ENCODE data around the gene ZNF341.

The ZNF341 gene

DNA sequence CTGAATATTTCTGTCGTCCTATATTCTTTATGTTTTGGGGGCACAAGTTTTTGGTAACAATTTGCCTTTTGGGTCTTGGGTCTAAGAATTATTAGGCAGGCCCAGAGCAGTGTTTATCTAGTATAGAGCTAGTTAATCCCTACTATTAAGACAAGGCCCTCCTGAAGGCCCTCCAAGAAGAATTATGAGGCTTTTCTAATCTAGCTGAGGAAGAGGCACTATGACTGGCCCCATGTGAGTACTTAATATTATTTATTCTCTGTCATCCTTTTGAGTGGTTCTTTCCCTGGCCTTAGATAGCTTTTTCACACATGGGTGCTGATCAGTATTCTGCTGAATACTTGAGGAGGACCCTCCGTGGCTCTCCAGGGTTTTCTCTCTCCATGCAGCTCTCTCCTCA is 104.5 kb downstream of the ZNF341 start:
- Histone ChIP-seq H3K9ac (ENCODE audit: low read length in 2 of 2) (no peak overlapping the region), H3K36me3 (ENCODE audit: control insufficient read depth in 2 of 2, insufficient read depth in 2 of 2, low read length in 2 of 2) (no peaks in the 10 kb centered on the region), H3K27ac (ENCODE audit: low read length) (no peak overlapping the region), H3K4me1 (ENCODE audit: control insufficient read depth, insufficient read depth, low read length) (peaks cover 66% of the 10 kb centered on the region), H3K27me3 (ENCODE audit: control insufficient read depth in 1 of 2, insufficient read depth in 2 of 2, low read length in 2 of 2) (no peaks in the 10 kb centered on the region), H3K4me3 (ENCODE audit: low read length in 2 of 2) (no peak overlapping the region), H3K9me3 (ENCODE audit: control insufficient read depth in 2 of 2, low read length in 2 of 2) (no peaks in the 10 kb centered on the region)

DNA sequence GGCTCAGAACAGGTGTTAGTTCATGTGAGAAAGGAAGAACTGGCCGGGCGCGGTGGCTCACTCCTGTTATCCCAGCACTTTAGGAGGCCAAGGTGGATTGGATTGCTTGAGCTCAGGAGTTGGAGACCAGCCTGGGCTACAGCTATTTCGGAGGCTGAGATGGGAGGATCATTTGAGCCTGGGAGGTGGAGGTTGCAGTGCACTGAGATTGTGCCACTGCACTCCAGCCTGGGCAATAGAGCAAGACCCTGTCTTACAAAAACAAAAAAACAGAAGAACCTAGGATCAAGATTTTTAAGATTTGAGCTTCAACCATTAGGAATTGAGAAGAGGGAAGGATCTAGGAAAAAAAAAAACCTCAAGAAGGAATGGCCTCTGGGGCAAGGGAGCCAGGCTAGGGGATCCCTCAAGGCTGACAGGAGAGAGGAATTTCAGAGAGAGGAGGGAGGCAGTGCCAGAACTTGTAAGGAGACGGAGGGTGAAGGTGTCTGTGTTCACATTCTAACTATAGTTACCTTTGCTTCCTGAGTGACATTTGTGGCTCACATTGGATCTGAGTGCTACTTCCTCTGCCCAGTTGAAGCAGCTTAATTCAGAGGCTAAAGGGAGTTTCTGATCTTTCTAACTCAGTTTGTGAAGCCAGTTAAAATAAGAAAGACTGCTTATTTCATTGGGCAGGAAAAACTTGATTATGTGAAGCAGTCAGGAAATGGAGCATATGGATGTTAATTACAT is 105.5 kb downstream of the ZNF341 start:
- H3K27me3 ChIP-seq (ENCODE audit: control insufficient read depth in 1 of 2, insufficient read depth in 2 of 2, low read length in 2 of 2): no peaks in the 10 kb centered on the region
- H3K36me3 ChIP-seq (ENCODE audit: control insufficient read depth in 2 of 2, insufficient read depth in 2 of 2, low read length in 2 of 2): no peaks in the 10 kb centered on the region
- H3K4me3 ChIP-seq (ENCODE audit: low read length in 2 of 2): no peak overlapping the region
- H3K4me1 ChIP-seq (ENCODE audit: control insufficient read depth, insufficient read depth, low read length): peaks cover 69% of the 10 kb centered on the region
- no peak overlapping the region for H3K9ac ChIP-seq (ENCODE audit: low read length in 2 of 2)
- H3K9me3 ChIP-seq (ENCODE audit: control insufficient read depth in 2 of 2, low read length in 2 of 2): no peaks in the 10 kb centered on the region
- no peak overlapping the region for H3K27ac ChIP-seq (ENCODE audit: low read length)

DNA sequence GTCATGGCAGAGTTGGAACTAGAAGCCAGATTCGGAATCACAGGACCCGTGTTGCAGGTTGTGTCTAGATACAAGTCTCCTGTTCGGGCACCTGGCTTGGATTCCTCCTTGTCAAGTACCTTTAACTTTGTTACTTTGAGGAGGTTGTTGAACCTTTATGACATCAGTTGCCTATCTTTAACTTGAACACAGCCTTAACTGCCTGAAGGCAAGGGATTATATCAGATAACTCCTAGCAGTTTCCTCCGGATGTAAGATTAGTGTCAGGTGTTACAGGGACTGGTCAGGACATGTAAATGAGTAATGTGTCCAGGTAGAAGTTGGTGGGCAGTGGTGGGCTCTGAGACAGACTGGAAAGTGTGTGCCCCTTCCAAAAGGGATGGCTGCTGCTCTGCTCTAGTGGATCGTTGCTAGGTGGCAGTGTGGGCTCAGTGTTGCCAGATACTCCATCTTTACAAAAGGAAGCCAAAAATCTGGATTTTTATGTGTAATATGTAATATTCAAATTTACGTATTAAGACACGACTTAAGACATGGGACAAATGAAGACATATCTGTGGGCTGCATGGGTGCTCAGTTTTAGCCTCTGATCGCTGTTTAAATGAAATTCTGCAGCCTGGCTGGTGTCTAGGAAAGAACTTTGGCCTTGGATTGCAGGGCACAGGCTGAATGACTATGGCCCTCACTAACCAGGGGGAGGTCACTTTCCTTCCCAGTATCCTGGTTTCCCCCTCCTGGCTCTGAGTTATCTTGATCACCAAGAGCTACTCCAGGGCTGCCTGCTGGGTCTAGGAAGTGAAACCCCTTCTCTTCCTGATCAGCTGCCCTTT is 106.5 kb downstream of the ZNF341 start:
- H3K9me3 ChIP-seq (ENCODE audit: control insufficient read depth in 2 of 2, low read length in 2 of 2): no peaks in the 10 kb centered on the region
- H3K9ac ChIP-seq (ENCODE audit: low read length in 2 of 2): no peak overlapping the region
- peaks cover 67% of the 10 kb centered on the region for H3K4me1 ChIP-seq (ENCODE audit: control insufficient read depth, insufficient read depth, low read length)
- H3K27ac ChIP-seq (ENCODE audit: low read length): no peak overlapping the region
- H3K36me3 ChIP-seq (ENCODE audit: control insufficient read depth in 2 of 2, insufficient read depth in 2 of 2, low read length in 2 of 2): no peaks in the 10 kb centered on the region
- H3K4me3 ChIP-seq (ENCODE audit: low read length in 2 of 2): no peak overlapping the region
- H3K27me3 ChIP-seq (ENCODE audit: control insufficient read depth in 1 of 2, insufficient read depth in 2 of 2, low read length in 2 of 2): no peaks in the 10 kb centered on the region

DNA sequence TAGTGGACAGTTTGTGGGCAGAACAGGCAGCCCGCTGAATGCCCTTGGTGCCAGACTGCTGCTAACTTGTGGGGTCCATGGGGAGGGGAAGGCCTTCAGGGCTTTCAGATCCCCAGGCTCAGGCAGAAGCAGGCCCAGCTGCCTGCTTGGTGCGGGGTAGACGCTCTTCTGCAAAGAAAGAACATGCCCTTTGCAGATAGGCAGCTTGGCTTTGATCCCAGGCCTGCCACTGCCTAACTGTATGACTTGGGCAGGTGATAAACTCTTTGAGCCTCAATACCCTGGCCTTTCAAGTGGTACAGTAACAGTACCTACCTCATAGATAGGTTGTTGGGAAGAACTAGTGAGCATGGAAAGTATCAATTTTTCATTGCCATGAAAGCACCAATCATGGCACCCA is 107.8 kb downstream of the ZNF341 start:
- H3K9ac ChIP-seq (ENCODE audit: low read length in 2 of 2): no peak overlapping the region
- H3K36me3 ChIP-seq (ENCODE audit: control insufficient read depth in 2 of 2, insufficient read depth in 2 of 2, low read length in 2 of 2): no peaks in the 10 kb centered on the region
- no peak overlapping the region for H3K4me3 ChIP-seq (ENCODE audit: low read length in 2 of 2)
- H3K4me1 ChIP-seq (ENCODE audit: control insufficient read depth, insufficient read depth, low read length): peaks cover 71% of the 10 kb centered on the region
- no peaks in the 10 kb centered on the region for H3K9me3 ChIP-seq (ENCODE audit: control insufficient read depth in 2 of 2, low read length in 2 of 2)
- no peaks in the 10 kb centered on the region for H3K27me3 ChIP-seq (ENCODE audit: control insufficient read depth in 1 of 2, insufficient read depth in 2 of 2, low read length in 2 of 2)
- no peak overlapping the region for H3K27ac ChIP-seq (ENCODE audit: low read length)

DNA sequence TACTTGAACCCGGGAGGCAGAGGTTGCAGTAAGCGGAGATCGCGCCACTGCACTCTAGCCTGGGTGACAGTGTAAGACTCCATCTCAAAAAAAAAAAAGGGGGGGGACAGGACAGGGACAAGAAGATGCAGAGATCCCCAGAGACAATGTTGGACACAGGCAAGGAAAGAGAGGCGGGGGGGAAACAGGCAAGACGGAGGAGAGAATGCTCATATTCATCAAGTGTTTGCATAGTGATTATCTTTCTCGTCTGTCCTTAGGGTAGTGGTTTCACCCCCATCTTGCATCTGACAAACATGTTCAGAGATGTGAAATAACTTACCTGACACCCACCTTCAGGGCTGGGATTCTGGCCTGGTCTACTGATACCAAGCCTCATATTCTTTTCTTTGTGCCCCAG is 108.4 kb downstream of the ZNF341 start:
- no peak overlapping the region for H3K9ac ChIP-seq (ENCODE audit: low read length in 2 of 2)
- no peaks in the 10 kb centered on the region for H3K36me3 ChIP-seq (ENCODE audit: control insufficient read depth in 2 of 2, insufficient read depth in 2 of 2, low read length in 2 of 2)
- peaks cover 71% of the 10 kb centered on the region for H3K4me1 ChIP-seq (ENCODE audit: control insufficient read depth, insufficient read depth, low read length)
- no peaks in the 10 kb centered on the region for H3K27me3 ChIP-seq (ENCODE audit: control insufficient read depth in 1 of 2, insufficient read depth in 2 of 2, low read length in 2 of 2)
- H3K4me3 ChIP-seq (ENCODE audit: low read length in 2 of 2): no peak overlapping the region
- H3K9me3 ChIP-seq (ENCODE audit: control insufficient read depth in 2 of 2, low read length in 2 of 2): no peaks in the 10 kb centered on the region
- H3K27ac ChIP-seq (ENCODE audit: low read length): no peak overlapping the region

DNA sequence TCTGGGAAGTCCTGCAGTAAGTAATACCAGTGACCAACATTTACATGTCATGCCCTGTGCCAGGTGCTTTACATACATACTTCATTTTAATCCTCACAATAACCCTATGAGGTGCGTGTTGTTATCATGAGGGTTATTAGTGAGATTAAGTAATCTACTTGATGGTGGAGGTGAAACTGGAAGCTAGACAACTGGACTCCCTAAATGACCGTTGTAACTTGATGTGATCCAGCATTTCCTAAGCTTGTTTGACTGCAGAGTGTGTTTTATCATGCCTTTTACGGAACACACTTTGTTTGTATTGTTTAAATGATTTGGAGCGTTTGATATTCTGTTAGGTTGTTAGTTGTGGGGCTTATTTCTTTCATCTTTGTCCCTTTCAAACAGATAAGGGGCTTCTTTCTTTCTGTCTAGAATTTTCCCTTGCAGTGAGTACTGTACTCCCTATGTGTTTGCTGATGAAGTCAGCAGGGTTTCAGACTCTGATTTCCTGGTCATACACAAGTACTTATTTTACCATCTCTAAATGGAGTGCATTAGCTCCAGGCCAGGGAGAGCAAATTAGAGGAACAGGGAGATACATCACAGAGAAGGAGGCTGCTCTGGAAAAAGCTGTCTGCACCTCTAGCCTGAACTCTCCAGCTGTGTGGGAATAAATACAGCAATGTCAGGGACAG is 109.1 kb downstream of the ZNF341 start:
- no peaks in the 10 kb centered on the region for H3K36me3 ChIP-seq (ENCODE audit: control insufficient read depth in 2 of 2, insufficient read depth in 2 of 2, low read length in 2 of 2)
- H3K9me3 ChIP-seq (ENCODE audit: control insufficient read depth in 2 of 2, low read length in 2 of 2): no peaks in the 10 kb centered on the region
- H3K4me3 ChIP-seq (ENCODE audit: low read length in 2 of 2): no peak overlapping the region
- H3K4me1 ChIP-seq (ENCODE audit: control insufficient read depth, insufficient read depth, low read length): peaks cover 69% of the 10 kb centered on the region
- H3K9ac ChIP-seq (ENCODE audit: low read length in 2 of 2): peak overlapping the region in 1 of 2 donors; percentile 7
- H3K27ac ChIP-seq (ENCODE audit: low read length): peak overlapping the region; percentile 37
- no peaks in the 10 kb centered on the region for H3K27me3 ChIP-seq (ENCODE audit: control insufficient read depth in 1 of 2, insufficient read depth in 2 of 2, low read length in 2 of 2)

DNA sequence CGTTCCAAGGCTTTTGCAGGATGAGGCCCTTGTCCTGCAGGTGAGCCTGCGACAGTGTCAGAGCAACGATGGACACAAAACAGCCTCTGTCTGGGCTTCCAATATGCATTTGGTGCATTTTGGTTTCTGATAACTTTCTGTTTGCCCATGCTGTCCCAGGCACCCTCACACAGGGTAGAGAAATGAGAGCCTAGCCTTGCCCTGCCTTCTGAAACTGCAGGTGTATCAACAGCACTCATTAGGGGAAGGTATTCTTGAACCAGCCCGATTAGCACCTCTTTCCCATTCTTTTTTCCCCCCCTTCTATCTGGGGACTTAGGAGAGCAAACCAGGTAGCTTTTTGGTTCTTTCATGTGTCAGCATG is 109.6 kb downstream of the ZNF341 start:
- Histone ChIP-seq H3K4me3 (ENCODE audit: low read length in 2 of 2) (no peak overlapping the region), H3K9ac (ENCODE audit: low read length in 2 of 2) (no peak overlapping the region), H3K36me3 (ENCODE audit: control insufficient read depth in 2 of 2, insufficient read depth in 2 of 2, low read length in 2 of 2) (no peaks in the 10 kb centered on the region), H3K27ac (ENCODE audit: low read length) (peak overlapping the region; percentile 37), H3K27me3 (ENCODE audit: control insufficient read depth in 1 of 2, insufficient read depth in 2 of 2, low read length in 2 of 2) (no peaks in the 10 kb centered on the region), H3K4me1 (ENCODE audit: control insufficient read depth, insufficient read depth, low read length) (peaks cover 72% of the 10 kb centered on the region), H3K9me3 (ENCODE audit: control insufficient read depth in 2 of 2, low read length in 2 of 2) (no peaks in the 10 kb centered on the region)

Data from stomach smooth muscle (tissue), 2 donors.